Activated T-helper 2 cell treated with anti-CD3 and anti-CD28 coated beads, Interferon-gamma antibody, Interleukin-2, Interleukin-4, amounts not matched to agents 10 μg/mL and 5 μg/mL and 100 μg/mL, durations not matched to agents 14 hours and 24 hours and 36 hours (primary cell): ENCODE results near the gene TAP2. TPM values are rescaled to one million over a fixed set of nuclear protein-coding genes. Genes with fewer than 3 reads are reported as not detected.
"Not testable (repeated sequence)": the region's sequence is repeated elsewhere in the genome, so short reads cannot be mapped to it uniquely, and the experiment has no call there.

Source experiments
- DNase-seq: peaks from one replicate; pipeline ENCODE4 v3.0.0; 2021; ENCODE audit warnings: low spot score
- H3K27ac Mint-ChIP-seq: one replicate; pipeline ENCODE4 v1.8.0; 2021; ENCODE audit warnings: mixed read lengths
- H3K27me3 Mint-ChIP-seq: one replicate; pipeline ENCODE4 v1.8.0; 2021; ENCODE audit warnings: low read depth, mixed read lengths
- H3K36me3 Mint-ChIP-seq: one replicate; pipeline ENCODE4 v1.8.0; 2021; ENCODE audit warnings: low read depth, mixed read lengths
- H3K4me1 Mint-ChIP-seq: one replicate; pipeline ENCODE4 v1.8.0; 2021; ENCODE audit warnings: low read depth, mixed read lengths
- H3K4me3 Mint-ChIP-seq: one replicate; pipeline ENCODE4 v1.8.0; 2021; ENCODE audit warnings: low read depth, mild to moderate bottlenecking, moderate library complexity, mixed read lengths
- H3K9me3 Mint-ChIP-seq: one replicate; pipeline ENCODE4 v1.8.0; 2021; ENCODE audit warnings: mixed read lengths
- intact Hi-C: fragments of 100-400 bp; cut with micrococcal nuclease; formaldehyde crosslinking; loops from one replicate; pipeline ENCODE4 v1.15.1; 2023
- total RNA-seq: library from RNA; stranded (reverse); gene quantifications from 2 replicates; pipeline ENCODE4 v1.2.3, GENCODE V29; 2022

TAP2 gene
- total RNA-seq, 1 donor from 2014 or later: 142 TPM

GRCh38 chr6:32819729-32820128, 18.8 kb downstream of the TAP2 start:
- no peaks in the 10 kb centered on the region for H3K27me3 Mint-ChIP-seq
- intact Hi-C loops: loop anchor here (10.0 kb wide), 1 partner anchor 45 kb away; no protein-coding TSS in a partner anchor
- no peaks in the 10 kb centered on the region for H3K9me3 Mint-ChIP-seq
- H3K4me1 Mint-ChIP-seq: peaks cover 6% of the 10 kb centered on the region
- peaks cover 11% of the 10 kb centered on the region for H3K36me3 Mint-ChIP-seq
- DNase-seq: no peak
- no peak overlapping the region for H3K27ac Mint-ChIP-seq
- H3K4me3 Mint-ChIP-seq: no peak overlapping the region

GRCh38 chr6:32818867-32819266, 19.7 kb downstream of the TAP2 start:
- DNase-seq: no peak
- H3K4me3 Mint-ChIP-seq: no peak overlapping the region
- no peaks in the 10 kb centered on the region for H3K9me3 Mint-ChIP-seq
- peaks cover 6% of the 10 kb centered on the region for H3K4me1 Mint-ChIP-seq
- H3K27ac Mint-ChIP-seq: no peak overlapping the region
- H3K27me3 Mint-ChIP-seq: no peaks in the 10 kb centered on the region
- peaks cover 6% of the 10 kb centered on the region for H3K36me3 Mint-ChIP-seq
- intact Hi-C loops: loop anchor here (10.0 kb wide), 1 partner anchor 46 kb away; no protein-coding TSS in a partner anchor

GRCh38 chr6:32816746-32817204, 21.8 kb downstream of the TAP2 start, which contains the start of gene HLA-DOB:
Gene HLA-DOB (minus strand): TSS chr6:32817002. CDS start chr6:32816951, 51 bp downstream.
- Mint-ChIP-seq H3K4me3 (no peak within 1 kb of the TSS), H3K36me3 (peaks cover 12% of the 10 kb centered on the region), H3K4me1 (peaks cover 6% of the 10 kb centered on the region), H3K27me3 (no peaks in the 10 kb centered on the region), H3K27ac (no peak within 1 kb of the TSS), H3K9me3 (no peaks in the 10 kb centered on the region)
- no peak for DNase-seq
- intact Hi-C loops: loop anchor here (10.0 kb wide), 1 partner anchor 48 kb away; no protein-coding TSS in a partner anchor

- Mint-ChIP-seq H3K9me3 (no peaks in the 10 kb centered on the region), H3K27ac (no peak overlapping the region), H3K4me3 (no peak overlapping the region), H3K27me3 (no peaks in the 10 kb centered on the region), H3K36me3 (peaks cover 12% of the 10 kb centered on the region), H3K4me1 (peaks cover 6% of the 10 kb centered on the region)
- intact Hi-C loops: loop anchor here (10.0 kb wide), 1 partner anchor 49 kb away; no protein-coding TSS in a partner anchor
- DNase-seq: no peak
Measured at GRCh38 chr6:32815996-32816395, 22.5 kb downstream of the TAP2 start.

GRCh38 chr6:32815115-32815514, 23.4 kb downstream of the TAP2 start:
- no peak overlapping the region for H3K27ac Mint-ChIP-seq
- H3K4me1 Mint-ChIP-seq: peaks cover 6% of the 10 kb centered on the region
- no peak for DNase-seq
- H3K4me3 Mint-ChIP-seq: no peak overlapping the region
- H3K36me3 Mint-ChIP-seq: peaks cover 12% of the 10 kb centered on the region
- H3K27me3 Mint-ChIP-seq: no peaks in the 10 kb centered on the region
- intact Hi-C loops: loop anchor here (10.0 kb wide), 1 partner anchor 50 kb away; no protein-coding TSS in a partner anchor
- no peaks in the 10 kb centered on the region for H3K9me3 Mint-ChIP-seq

GRCh38 chr6:32814145-32814544, 24.4 kb downstream of the TAP2 start:
- intact Hi-C loops: loop anchor here (10.0 kb wide), 1 partner anchor 51 kb away; no protein-coding TSS in a partner anchor
- Mint-ChIP-seq H3K27me3 (no peaks in the 10 kb centered on the region), H3K36me3 (peaks cover 12% of the 10 kb centered on the region), H3K4me3 (no peak overlapping the region), H3K4me1 (peaks cover 3% of the 10 kb centered on the region), H3K9me3 (no peaks in the 10 kb centered on the region), H3K27ac (no peak overlapping the region)
- DNase-seq: no peak

GRCh38 chr6:32809171-32809570, 29.4 kb downstream of the TAP2 start:
- Mint-ChIP-seq H3K4me3 (no peak overlapping the region), H3K27me3 (peaks cover 20% of the 10 kb centered on the region), H3K36me3 (peaks cover 7% of the 10 kb centered on the region), H3K27ac (no peak overlapping the region), H3K9me3 (no peaks in the 10 kb centered on the region), H3K4me1 (peaks cover 6% of the 10 kb centered on the region)
- intact Hi-C loops: no loop called here
- DNase-seq: no peak

- Mint-ChIP-seq H3K9me3 (no peaks in the 10 kb centered on the region), H3K4me3 (no peak overlapping the region), H3K27me3 (peaks cover 39% of the 10 kb centered on the region), H3K27ac (no peak overlapping the region), H3K4me1 (peaks cover 6% of the 10 kb centered on the region), H3K36me3 (no peaks in the 10 kb centered on the region)
- DNase-seq: no peak
- intact Hi-C loops: no loop called here
Measured at GRCh38 chr6:32807020-32807580, 31.4 kb downstream of the TAP2 start.

GRCh38 chr6:32805404-32805803, 33.1 kb downstream of the TAP2 start:
- H3K4me1 Mint-ChIP-seq, DNase-seq, H3K36me3 Mint-ChIP-seq, H3K9me3 Mint-ChIP-seq, intact Hi-C loops, H3K27ac Mint-ChIP-seq, H3K4me3 Mint-ChIP-seq: not testable (repeated sequence)
- H3K27me3 Mint-ChIP-seq: peaks cover 52% of the 10 kb centered on the region

- no peaks in the 10 kb centered on the region for H3K36me3 Mint-ChIP-seq
- H3K4me1 Mint-ChIP-seq: peaks cover 6% of the 10 kb centered on the region
- H3K27me3 Mint-ChIP-seq: peaks cover 65% of the 10 kb centered on the region
- peaks cover 7% of the 10 kb centered on the region for H3K9me3 Mint-ChIP-seq
- H3K27ac Mint-ChIP-seq: no peak overlapping the region
- intact Hi-C loops: no loop called here
- no peak overlapping the region for H3K4me3 Mint-ChIP-seq
- no peak for DNase-seq
Measured at GRCh38 chr6:32803416-32803815, 35.1 kb downstream of the TAP2 start.

- no peak overlapping the region for H3K27ac Mint-ChIP-seq
- H3K27me3 Mint-ChIP-seq: peaks cover 69% of the 10 kb centered on the region
- intact Hi-C loops: loop anchor here (5.0 to 10.0 kb wide), 2 partner anchors 112 to 545 kb away; no protein-coding TSS in a partner anchor
- H3K4me3 Mint-ChIP-seq: no peak overlapping the region
- DNase-seq: no peak
- H3K9me3 Mint-ChIP-seq: peaks cover 8% of the 10 kb centered on the region
- H3K36me3 Mint-ChIP-seq: no peaks in the 10 kb centered on the region
- H3K4me1 Mint-ChIP-seq: peaks cover 10% of the 10 kb centered on the region
Measured at GRCh38 chr6:32799740-32800139, 38.8 kb downstream of the TAP2 start.

- H3K27ac Mint-ChIP-seq: no peak overlapping the region
- intact Hi-C loops: loop anchor here (5.0 to 10.0 kb wide), 2 partner anchors 112 to 544 kb away; no protein-coding TSS in a partner anchor
- H3K4me1 Mint-ChIP-seq: peaks cover 15% of the 10 kb centered on the region
- no peak overlapping the region for H3K4me3 Mint-ChIP-seq
- peaks cover 8% of the 10 kb centered on the region for H3K9me3 Mint-ChIP-seq
- DNase-seq: no peak
- peaks cover 67% of the 10 kb centered on the region for H3K27me3 Mint-ChIP-seq
- no peaks in the 10 kb centered on the region for H3K36me3 Mint-ChIP-seq
Measured at GRCh38 chr6:32799168-32799567, 39.4 kb downstream of the TAP2 start.
